ENCODE results near the gene NUP188. TPM values are rescaled to one million over a fixed set of nuclear protein-coding genes. Genes with fewer than 3 reads are reported as not detected.

Gene NUP188
- total RNA-seq, 2 donors from 2014 or later, result 34.6 to 88.6 TPM

- Histone ChIP-seq H3K36me3 (no peaks in the 10 kb centered on the region), H3K4me3 (no peak overlapping the region), H3K4me1 (replicated peaks) (peaks cover 4% of the 10 kb centered on the region)
Observed at GRCh38 chr9:128899566-128900322, 47.8 kb upstream of the NUP188 start.

GRCh38 chr9:128901379-128901778 is 46.1 kb upstream of the NUP188 start:
- 88% methylated on average over 7 of the region's 7 CpGs for WGBS
- no peak for DNase-seq (ENCODE audit: low spot score)
- Histone ChIP-seq H3K4me3 (no peak overlapping the region), H3K9me3 (no peaks in the 10 kb centered on the region), H3K4me1 (replicated peaks) (peaks cover 4% of the 10 kb centered on the region), H3K27me3 (replicated peaks; ENCODE audit: insufficient read depth) (no peaks in the 10 kb centered on the region), H3K36me3 (no peaks in the 10 kb centered on the region), H3K27ac (peak overlapping the region; percentile 78 to 87)
- TF ChIP-seq POLR2A (IDR thresholded peaks at IDR 0.05), result no peak
- no peak for TF ChIP-seq CTCF (IDR thresholded peaks at IDR 0.05)
- TF ChIP-seq POLR2AphosphoS5 (IDR thresholded peaks at IDR 0.05), result no peak
- intact Hi-C loops (cut with DNase I), result no loop called here

More at GRCh38 chr9:128899566-128900322, 47.8 kb upstream of the NUP188 start:
- TF ChIP-seq POLR2AphosphoS5 (IDR thresholded peaks at IDR 0.05) (peak; percentile 19), POLR2A (IDR thresholded peaks at IDR 0.05) (no peak)
- no peaks in the 10 kb centered on the region for H3K27me3 ChIP-seq (replicated peaks; ENCODE audit: insufficient read depth)
- no peak for DNase-seq (ENCODE audit: low spot score)
- peak overlapping the region; percentile 51 to 63 for H3K27ac ChIP-seq
- intact Hi-C loops (cut with DNase I), result no loop called here
- 49% methylated on average over 8 of the region's 8 CpGs for WGBS
- H3K9me3 ChIP-seq, result no peaks in the 10 kb centered on the region

- no peaks in the 10 kb centered on the region for H3K9me3 ChIP-seq
- DNase-seq (ENCODE audit: low spot score), result no peak
- peak overlapping the region; percentile 78 to 87 for H3K27ac ChIP-seq
- H3K4me3 ChIP-seq, result no peak overlapping the region
- H3K36me3 ChIP-seq, result no peaks in the 10 kb centered on the region
- intact Hi-C loops (cut with DNase I), result no loop called here
- peaks cover 4% of the 10 kb centered on the region for H3K4me1 ChIP-seq (replicated peaks)
- H3K27me3 ChIP-seq (replicated peaks; ENCODE audit: insufficient read depth), result no peaks in the 10 kb centered on the region
- TF ChIP-seq POLR2A (IDR thresholded peaks at IDR 0.05) (no peak), CTCF (IDR thresholded peaks at IDR 0.05) (no peak), POLR2AphosphoS5 (IDR thresholded peaks at IDR 0.05) (no peak)
- WGBS, result 50% methylated on average over 1 of the region's 5 CpGs
Observed at GRCh38 chr9:128901822-128902221, 45.7 kb upstream of the NUP188 start.

GRCh38 chr9:128902351-128903078 is 45.0 kb upstream of the NUP188 start:
- Histone ChIP-seq H3K9me3 (no peaks in the 10 kb centered on the region), H3K36me3 (peaks cover 0 to 3% of the 10 kb centered on the region in 2 donors), H3K4me1 (replicated peaks) (peaks cover 4% of the 10 kb centered on the region), H3K27me3 (replicated peaks; ENCODE audit: insufficient read depth) (no peaks in the 10 kb centered on the region), H3K4me3 (no peak overlapping the region), H3K27ac (peak overlapping the region; percentile 78 to 87)
- intact Hi-C loops (cut with DNase I), result no loop called here
- TF ChIP-seq POLR2A (IDR thresholded peaks at IDR 0.05) (peak; percentile 57), POLR2AphosphoS5 (IDR thresholded peaks at IDR 0.05) (peak; percentile 93), CTCF (IDR thresholded peaks at IDR 0.05) (no peak)
- WGBS, result 45% methylated on average over 18 of the region's 23 CpGs
- peak; percentile 89 for DNase-seq (ENCODE audit: low spot score)

GRCh38 chr9:128903079-128903461 is 44.4 kb upstream of the NUP188 start:
- TF ChIP-seq CTCF (IDR thresholded peaks at IDR 0.05), result no peak
- no peak for TF ChIP-seq POLR2AphosphoS5 (IDR thresholded peaks at IDR 0.05)
- no peak for TF ChIP-seq POLR2A (IDR thresholded peaks at IDR 0.05)
- H3K27ac ChIP-seq, result peak overlapping the region; percentile 78 to 87
- H3K36me3 ChIP-seq, result peaks cover under 1 to 8% of the 10 kb centered on the region in 2 donors
- 59% methylated on average over 2 of the region's 2 CpGs for WGBS
- intact Hi-C loops (cut with DNase I), result no loop called here
- no peak for DNase-seq (ENCODE audit: low spot score)
- H3K4me3 ChIP-seq, result no peak overlapping the region
- peaks cover 4% of the 10 kb centered on the region for H3K4me1 ChIP-seq (replicated peaks)
- H3K9me3 ChIP-seq, result no peaks in the 10 kb centered on the region
- no peaks in the 10 kb centered on the region for H3K27me3 ChIP-seq (replicated peaks; ENCODE audit: insufficient read depth)
